ENCODE results near the gene CCDC28B. TPM values are rescaled to one million over a fixed set of nuclear protein-coding genes. Genes with fewer than 3 reads are reported as not detected.

The CCDC28B gene
- polyA plus RNA-seq, 1 of the 3 experiments (the other 2 are of a cell fraction) = 26.3 TPM

DNA sequence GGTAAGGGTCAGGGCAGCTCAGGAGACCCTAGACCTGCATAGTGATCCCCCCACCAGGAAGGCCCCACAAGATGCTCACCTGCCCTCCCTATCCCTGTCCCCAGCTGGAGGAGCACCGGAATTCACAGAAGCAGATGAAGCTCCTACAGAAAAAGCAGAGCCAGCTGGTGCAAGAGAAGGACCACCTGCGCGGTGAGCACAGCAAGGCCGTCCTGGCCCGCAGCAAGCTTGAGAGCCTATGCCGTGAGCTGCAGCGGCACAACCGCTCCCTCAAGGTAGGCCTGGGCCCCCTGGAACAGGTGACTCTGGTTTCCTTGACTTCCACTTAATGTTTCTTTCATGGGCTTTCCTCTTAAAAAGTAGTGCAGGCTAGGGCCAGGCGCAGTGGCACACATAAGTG lies 12.5 kb upstream of the CCDC28B start:
- Histone ChIP-seq H3K79me2 (ENCODE audit: insufficient read depth) (peaks cover 59% of the 10 kb centered on the region), H3K9ac (no peak overlapping the region), H3K9me3 (no peaks in the 10 kb centered on the region), H3K4me2 (no peak overlapping the region), H3K27me3 (ENCODE audit: insufficient read depth) (no peaks in the 10 kb centered on the region), H3K27ac (ENCODE audit: low read depth in 2 of 2, low read length in 1 of 2) (no peak overlapping the region), H3K4me3 (ENCODE audit: low read depth in 2 of 2, low read length in 1 of 2) (no peak overlapping the region), H2AFZ (ENCODE audit: low read depth) (no peak overlapping the region), H4K20me1 (ENCODE audit: insufficient read depth) (peaks cover 29% of the 10 kb centered on the region), H3K9me2 (no peaks in the 10 kb centered on the region), H3K4me1 (ENCODE audit: control insufficient read depth in 1 of 2, insufficient read depth in 2 of 2, low read depth in 1 of 2, low read length in 1 of 2) (peaks cover 4 to 5% of the 10 kb centered on the region in 2 experiments; a peak in 2 of 4 replicates), H3F3A (replicated peaks; ENCODE audit: insufficient read depth) (no peaks in the 10 kb centered on the region), H3K36me3 (replicated peaks in 1 of 2; ENCODE audit: control insufficient read depth in 1 of 2, insufficient read depth in 2 of 2, low read length in 1 of 2) (peaks cover 68 to 78% of the 10 kb centered on the region in 2 experiments)
- ChIA-PET CTCF (no interaction called here), POLR2A (no interaction called here)
- WGBS (ENCODE audit: low lambda C conversion rate) = 92% methylated on average over 9 of the region's 9 CpGs
- no peak for TF ChIP-seq TCF12 (IDR thresholded peaks at IDR 0.05)
- TF ChIP-seq ZBTB33 (IDR thresholded peaks at IDR 0.05; ENCODE audit: borderline replicate concordance, low read depth) = no peak
- TF ChIP-seq, protein P1, sequence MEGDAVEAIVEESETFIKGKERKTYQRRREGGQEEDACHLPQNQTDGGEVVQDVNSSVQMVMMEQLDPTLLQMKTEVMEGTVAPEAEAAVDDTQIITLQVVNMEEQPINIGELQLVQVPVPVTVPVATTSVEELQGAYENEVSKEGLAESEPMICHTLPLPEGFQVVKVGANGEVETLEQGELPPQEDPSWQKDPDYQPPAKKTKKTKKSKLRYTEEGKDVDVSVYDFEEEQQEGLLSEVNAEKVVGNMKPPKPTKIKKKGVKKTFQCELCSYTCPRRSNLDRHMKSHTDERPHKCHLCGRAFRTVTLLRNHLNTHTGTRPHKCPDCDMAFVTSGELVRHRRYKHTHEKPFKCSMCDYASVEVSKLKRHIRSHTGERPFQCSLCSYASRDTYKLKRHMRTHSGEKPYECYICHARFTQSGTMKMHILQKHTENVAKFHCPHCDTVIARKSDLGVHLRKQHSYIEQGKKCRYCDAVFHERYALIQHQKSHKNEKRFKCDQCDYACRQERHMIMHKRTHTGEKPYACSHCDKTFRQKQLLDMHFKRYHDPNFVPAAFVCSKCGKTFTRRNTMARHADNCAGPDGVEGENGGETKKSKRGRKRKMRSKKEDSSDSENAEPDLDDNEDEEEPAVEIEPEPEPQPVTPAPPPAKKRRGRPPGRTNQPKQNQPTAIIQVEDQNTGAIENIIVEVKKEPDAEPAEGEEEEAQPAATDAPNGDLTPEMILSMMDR (IDR thresholded peaks at IDR 0.05) = no peak
- TF ChIP-seq, protein P2, sequence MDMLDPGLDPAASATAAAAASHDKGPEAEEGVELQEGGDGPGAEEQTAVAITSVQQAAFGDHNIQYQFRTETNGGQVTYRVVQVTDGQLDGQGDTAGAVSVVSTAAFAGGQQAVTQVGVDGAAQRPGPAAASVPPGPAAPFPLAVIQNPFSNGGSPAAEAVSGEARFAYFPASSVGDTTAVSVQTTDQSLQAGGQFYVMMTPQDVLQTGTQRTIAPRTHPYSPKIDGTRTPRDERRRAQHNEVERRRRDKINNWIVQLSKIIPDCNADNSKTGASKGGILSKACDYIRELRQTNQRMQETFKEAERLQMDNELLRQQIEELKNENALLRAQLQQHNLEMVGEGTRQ (IDR thresholded peaks at IDR 0.05; ENCODE audit: borderline replicate concordance, low read depth, low read length) = no peak
- no peak for TF ChIP-seq NRF1 (IDR thresholded peaks at IDR 0.05; ENCODE audit: low read depth, low read length)
- no peak for TF ChIP-seq SMC3 (IDR thresholded peaks at IDR 0.05; ENCODE audit: low read depth, low read length)
- TF ChIP-seq, protein P3, sequence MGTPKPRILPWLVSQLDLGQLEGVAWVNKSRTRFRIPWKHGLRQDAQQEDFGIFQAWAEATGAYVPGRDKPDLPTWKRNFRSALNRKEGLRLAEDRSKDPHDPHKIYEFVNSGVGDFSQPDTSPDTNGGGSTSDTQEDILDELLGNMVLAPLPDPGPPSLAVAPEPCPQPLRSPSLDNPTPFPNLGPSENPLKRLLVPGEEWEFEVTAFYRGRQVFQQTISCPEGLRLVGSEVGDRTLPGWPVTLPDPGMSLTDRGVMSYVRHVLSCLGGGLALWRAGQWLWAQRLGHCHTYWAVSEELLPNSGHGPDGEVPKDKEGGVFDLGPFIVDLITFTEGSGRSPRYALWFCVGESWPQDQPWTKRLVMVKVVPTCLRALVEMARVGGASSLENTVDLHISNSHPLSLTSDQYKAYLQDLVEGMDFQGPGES (IDR thresholded peaks at IDR 0.05; ENCODE audit: low read depth, low read length) = no peak
- TF ChIP-seq JUND (IDR thresholded peaks at IDR 0.05) = no peak
- no peak for TF ChIP-seq FOXM1 (IDR thresholded peaks at IDR 0.05; ENCODE audit: low read depth)
- TF ChIP-seq CHD2 (IDR thresholded peaks at IDR 0.05; ENCODE audit: low read length, partially characterized antibody) = no peak
- no peak for DNase-seq

Measured in SK-N-SH (cell line).